Amygdala (tissue), 56 donors: Measurements from ENCODE around the gene MUC6.
A peak's percentile ranks its signal among the peaks of the same experiment; 100 is the strongest.

ENCODE experiments used
- DNase-seq, 56 donors: peaks; one replicate each; lab custom pipeline; 2025; lab: John Stamatoyannopoulos, UW

MUC6 gene

GRCh38 chr11:1010551-1011319 is 25.8 kb downstream of the MUC6 start:
- DNase-seq = no peak

DNA sequence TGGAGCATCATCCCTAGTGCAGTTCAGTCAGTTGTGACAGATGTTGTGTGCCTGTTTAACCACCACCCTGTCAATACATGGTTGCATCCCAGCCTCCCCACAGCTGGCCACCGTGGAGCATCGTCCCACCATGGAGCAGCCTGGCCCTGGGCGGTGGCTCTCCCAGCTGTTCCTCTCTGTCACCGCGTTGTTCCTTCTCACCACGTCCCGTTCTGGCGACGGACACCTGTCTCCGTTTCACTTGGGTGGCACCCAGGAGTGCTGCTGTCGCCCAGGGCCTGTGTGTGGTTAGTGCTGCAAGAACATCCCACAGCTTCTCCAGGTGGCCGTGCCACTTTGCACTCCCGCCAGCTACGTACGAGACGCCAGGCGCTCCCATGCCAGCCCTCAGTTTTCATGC is 26.5 kb downstream of the MUC6 start:
- no peak for DNase-seq

GRCh38 chr11:1009371-1009770 is 27.1 kb downstream of the MUC6 start:
- DNase-seq = no peak

DNA sequence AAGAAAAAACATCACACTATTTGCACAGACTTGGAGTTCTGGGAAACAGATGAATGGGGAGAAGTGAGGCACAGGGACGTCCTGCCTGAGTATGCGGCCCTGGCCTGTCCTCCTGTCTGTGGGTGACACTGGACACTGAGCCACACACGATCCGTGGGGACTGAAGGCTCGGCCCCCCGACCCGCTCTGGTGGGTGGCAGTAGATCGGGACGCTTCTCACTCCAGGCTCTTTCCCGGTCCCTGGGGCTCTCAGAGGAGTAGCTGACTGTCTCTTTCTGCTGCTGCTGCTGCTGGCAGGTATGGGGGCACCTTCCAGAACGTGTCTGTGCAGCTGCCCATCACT is 27.7 kb downstream of the MUC6 start:
- DNase-seq = no peak

DNA sequence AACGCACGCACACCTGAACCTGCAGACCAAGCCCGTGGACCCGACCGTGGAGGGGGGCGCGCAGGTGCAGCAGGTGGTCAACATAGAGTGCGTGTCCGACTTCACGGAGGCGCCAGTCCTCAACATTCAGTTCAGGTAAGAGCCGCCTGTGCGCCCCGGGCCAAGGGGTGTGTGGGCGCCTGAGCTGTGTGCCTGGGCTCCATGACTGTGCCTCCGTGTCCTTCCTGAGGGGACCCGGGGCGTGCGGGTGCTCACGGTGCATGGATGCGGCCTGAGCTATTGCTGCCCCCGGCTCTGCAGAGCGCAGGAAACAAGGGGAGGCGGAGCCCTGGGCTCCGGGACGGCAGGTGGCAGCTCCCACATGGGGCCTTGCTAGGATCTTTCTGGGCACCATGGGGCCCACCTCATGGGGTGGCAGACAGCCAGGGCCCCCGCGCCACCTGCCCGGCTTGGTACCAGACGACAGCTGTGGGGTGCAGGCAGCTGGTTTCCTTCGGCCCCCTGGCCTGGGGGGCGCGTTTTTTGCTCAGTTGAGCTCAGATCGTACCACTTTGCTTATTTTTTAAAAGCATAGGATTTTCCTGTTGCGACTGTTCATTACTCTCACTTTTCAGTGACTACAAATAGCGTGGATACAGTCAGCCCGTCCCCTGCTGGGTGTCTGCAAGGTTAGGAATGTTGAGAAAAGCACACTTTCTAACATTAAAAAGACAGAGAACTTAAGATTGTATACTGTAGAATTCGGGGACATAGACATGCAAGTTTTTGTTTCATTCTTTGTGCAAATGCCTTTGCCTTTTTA is 28.3 kb downstream of the MUC6 start:
- no peak for DNase-seq

DNA sequence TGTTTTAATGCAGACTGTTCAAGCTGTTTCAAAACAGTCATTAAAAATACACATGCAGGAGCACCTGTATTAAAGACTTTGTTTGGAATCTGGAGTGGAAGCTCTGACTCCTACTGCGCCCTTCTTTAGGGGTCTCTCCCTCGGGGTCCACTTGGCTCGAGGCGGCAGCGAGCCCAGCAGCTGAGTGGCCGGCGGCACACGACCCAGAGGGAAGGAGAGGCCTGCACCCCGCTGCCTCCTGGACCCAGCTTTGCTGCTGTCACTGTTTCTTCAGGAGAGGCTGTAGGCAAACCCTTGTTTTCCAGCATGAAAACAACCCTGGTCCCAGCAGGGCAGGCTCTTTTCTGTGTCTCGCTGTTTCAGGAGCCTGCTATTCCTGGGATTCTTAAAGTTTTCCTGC is 29.2 kb downstream of the MUC6 start:
- no peak for DNase-seq

DNA sequence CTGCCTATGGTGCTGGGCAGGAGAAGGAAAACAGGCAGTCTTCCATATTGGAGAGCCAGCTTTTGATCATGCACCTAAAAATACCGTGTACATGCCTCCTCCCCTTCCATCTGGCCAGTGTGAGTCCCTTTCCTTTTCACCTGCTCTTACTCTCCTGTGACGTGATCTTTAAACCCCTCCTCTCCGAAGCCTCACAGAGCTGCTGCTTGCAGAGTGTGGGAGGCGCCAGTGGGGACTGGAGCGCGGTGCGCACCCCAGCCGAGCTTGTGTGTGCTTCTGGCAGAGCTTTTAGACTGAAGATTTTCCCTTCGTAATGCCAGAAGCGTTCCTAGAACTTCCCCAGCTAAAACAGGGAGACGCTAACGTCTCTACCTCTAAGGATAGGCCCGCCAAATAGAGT is 29.8 kb downstream of the MUC6 start:
- DNase-seq = peak in 17 of 56 donors; percentile 3 to 58 (median 31)

DNA sequence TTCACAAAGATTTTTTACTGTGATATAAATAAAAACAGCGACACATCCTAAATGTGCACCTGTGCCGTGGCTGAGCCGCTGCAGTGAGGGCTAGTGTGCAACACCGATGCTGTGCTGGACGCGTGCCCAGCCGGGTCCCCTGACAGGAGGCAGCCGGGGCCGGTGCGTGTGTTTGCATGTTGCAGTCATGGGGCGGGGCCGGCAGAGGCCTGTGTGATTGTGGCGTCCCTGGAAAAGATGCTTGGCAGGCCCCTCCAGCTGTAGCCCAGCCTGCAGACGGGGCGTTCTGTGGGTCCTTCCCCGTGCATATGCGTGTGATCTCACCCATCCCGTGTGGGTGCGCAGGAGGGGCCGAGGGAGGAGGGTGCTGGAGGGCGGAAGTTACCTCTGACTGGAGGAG is 30.6 kb downstream of the MUC6 start:
- DNase-seq = no peak

DNA sequence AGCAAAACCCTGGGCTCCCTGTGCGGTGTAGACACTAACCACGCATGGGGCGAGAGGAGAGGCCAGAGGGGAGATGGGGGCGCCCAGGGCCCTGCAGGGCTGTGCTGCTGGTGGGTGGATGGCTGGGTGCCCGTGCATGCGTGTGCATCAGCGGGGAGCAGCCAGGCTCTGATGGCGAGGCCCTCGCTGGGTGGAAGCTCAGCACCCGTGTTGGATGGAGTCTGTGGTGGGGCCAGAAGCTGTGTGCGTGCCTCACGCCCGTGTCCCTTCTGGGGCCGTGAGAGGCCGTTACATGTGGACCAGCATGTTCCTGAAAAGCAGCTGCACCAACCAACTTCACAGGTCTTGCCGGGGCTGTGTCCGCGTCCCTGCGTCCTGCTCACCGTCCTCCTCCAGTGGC is 33.4 kb downstream of the MUC6 start:
- no peak for DNase-seq

GRCh38 chr11:1002406-1002984 is 34.0 kb downstream of the MUC6 start:
- DNase-seq = no peak

- DNase-seq = no peak
Measured at GRCh38 chr11:1001617-1002405, 34.7 kb downstream of the MUC6 start.

- no peak for DNase-seq
Measured at GRCh38 chr11:1000357-1001278, 35.9 kb downstream of the MUC6 start.

GRCh38 chr11:999009-999408 is 37.5 kb downstream of the MUC6 start:
- DNase-seq = no peak

DNA sequence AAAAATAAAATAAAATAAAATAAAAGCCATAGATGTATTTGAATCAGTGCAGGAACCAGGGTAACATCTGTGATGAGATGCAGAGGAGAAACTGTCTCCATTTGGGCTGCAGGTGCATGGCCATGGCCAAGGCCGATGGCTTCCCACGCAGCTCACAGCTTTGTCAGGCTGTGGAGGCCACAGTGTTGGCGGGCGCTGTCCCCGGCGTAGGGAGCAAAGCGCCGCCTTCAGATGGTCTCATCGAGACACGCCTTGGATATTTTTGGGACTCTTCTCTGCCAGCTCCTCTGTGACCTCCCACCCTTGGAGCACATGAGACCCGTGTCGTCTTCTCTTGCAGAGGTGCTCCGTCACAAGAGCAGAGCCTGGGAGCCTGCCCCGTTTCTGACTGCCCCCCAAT is 38.6 kb downstream of the MUC6 start:
- no peak for DNase-seq

- peak in 6 of 56 donors; percentile 18 to 53 (median 26) for DNase-seq
Measured at GRCh38 chr11:996681-997080, 39.8 kb downstream of the MUC6 start.

GRCh38 chr11:995752-996420 is 40.6 kb downstream of the MUC6 start:
- DNase-seq = peak in 1 of 56 donors; percentile 15

GRCh38 chr11:995044-995751 is 41.3 kb downstream of the MUC6 start:
- no peak for DNase-seq

- no peak for DNase-seq
Measured at GRCh38 chr11:993632-994167, 42.8 kb downstream of the MUC6 start.
